GM12864 (cell line): ENCODE results near the gene CHD6.
A peak's percentile ranks its signal among the peaks of the same experiment; 100 is the strongest.

Source experiments
- DNase-seq: peaks from one replicate; pipeline ENCODE4 v3.0.0-alpha.2; 2011; ENCODE audit warnings: low read depth
- H3K4me3 ChIP-seq: 2 replicates; pipeline ENCODE4 v1.5.1; 2011; ENCODE audit warnings: mild to moderate bottlenecking, low read depth, low read length, control low read depth
- CTCF ChIP-seq: IDR thresholded peaks from 2 replicates; pipeline ENCODE4 v1.5.1; 2011; ENCODE audit warnings: low read depth, mild to moderate bottlenecking, moderate library complexity, low read length, control low read depth, inconsistent platforms; ENCODE audit errors: missing control alignments

The CHD6 gene

DNA sequence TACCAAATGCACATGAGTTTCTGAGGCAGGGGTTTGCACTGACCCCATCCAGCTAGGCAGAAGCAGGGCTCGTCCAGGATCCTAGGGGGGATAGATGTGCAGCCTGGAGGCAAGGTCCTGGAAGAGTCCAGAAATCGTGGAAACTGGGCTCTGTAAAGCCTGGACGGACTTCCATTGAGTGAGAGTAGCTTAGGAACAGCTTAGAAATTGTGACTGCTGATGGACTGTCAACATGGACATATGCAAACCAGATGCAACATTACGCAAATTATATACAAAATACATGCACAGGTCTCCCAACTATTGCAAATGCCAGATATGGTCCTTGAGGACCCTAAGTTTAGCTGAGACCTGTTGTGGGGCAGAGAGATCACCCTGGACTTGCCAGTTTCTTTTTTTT lies 246.8 kb downstream of the CHD6 start:
- H3K4me3 ChIP-seq = no peak overlapping the region
- no peak for TF ChIP-seq CTCF
- no peak for DNase-seq

GRCh38 chr20:41370176-41370575 lies 248.0 kb downstream of the CHD6 start:
- TF ChIP-seq CTCF = no peak
- H3K4me3 ChIP-seq = no peak overlapping the region
- DNase-seq = peak; percentile 27

DNA sequence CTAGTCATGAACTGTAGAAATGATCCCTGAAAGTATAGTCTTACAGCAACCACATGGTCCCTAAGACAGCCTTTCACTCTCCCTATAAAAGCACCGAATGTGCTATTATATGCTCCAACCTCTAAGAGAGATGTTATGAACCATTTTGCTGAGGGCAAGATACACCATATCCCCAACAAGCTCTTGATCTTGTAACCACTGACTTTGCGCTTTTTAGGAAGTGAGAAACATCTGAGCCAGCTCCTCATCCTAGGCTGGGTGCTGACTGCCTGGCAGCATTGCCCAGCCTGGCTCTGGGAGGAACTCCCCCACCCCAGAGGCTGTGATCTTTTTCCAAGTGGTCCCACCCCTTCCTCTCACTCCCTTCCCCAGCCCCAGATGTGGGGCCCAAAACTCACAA lies 248.5 kb downstream of the CHD6 start:
- no peak for TF ChIP-seq CTCF

DNA sequence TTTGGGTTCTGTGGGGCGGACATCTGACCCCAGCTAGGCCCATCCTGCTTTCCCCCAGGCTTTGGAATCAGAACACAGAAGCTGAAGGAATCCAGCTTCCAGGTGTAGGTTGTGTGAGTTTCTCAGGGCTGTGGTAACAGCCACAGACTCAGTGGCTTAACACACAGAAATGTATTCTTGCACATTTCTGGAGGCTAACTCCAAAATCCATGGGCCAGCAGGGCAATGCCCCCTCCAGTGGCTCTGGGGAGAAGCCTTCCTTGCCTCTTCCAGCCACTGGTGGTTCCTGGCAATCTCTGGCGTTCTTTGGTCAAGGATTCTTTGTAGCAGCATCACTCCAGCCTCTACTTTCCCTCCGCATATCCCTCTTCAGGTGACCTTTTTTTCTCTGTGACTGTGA lies 250.2 kb downstream of the CHD6 start:
- no peak for TF ChIP-seq CTCF
- DNase-seq = no peak
- H3K4me3 ChIP-seq = no peak overlapping the region

More for the DNA sequence above, 248.5 kb downstream of the CHD6 start:
- DNase-seq = no peak
- no peak overlapping the region for H3K4me3 ChIP-seq

- no peak for TF ChIP-seq CTCF
- no peak for DNase-seq
- H3K4me3 ChIP-seq = no peak overlapping the region
Measured at GRCh38 chr20:41367393-41367695, 250.8 kb downstream of the CHD6 start.

DNA sequence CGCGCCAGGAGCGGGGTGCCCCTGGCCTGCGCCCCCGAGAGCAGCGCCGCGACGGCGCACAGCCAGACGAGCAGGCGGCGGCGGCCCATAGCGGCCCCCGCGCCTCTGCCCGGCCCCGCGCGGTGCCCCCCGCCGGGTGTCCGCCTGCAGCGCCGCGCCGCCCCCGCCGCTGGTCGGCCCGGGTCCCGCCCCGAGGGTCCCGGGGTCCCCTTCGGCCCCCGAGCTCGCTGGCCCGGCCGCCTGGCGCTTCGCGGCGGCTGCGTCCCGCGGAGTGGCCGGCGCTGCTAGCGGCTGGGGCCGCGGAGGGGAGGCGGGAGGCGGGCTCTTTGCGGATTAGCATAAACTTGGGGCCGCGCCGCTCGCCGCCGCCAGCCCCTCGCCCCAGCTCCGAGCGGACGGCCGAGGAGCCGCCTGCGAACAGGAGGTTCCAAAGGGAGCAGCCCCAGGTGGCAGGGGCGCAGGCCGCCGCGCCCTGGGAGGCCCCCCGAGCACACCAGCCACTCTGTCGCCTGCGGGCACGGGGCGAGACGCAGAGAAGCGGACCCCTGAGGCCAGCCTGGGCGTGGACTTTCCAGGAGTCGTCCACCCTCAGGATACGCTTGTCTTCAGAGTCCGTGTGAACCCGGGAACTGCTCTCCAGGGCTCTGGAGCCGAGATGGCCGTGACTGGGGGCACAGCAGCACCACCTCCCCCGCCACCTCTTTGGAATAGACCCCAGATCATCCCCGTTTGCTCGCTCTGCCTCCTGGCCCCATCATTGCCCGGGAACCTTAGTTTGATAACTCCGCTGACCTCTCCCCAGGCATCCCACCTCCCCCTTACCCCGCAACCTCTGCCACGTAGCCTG lies 251.4 kb downstream of the CHD6 start, which contains the start of gene EMILIN3:
Gene EMILIN3, minus strand, starts transcription at position 273 of the 847 bp plus-strand sequence. Its CDS starts 184 bp downstream, at position 89.
- no peak for DNase-seq
- H3K4me3 ChIP-seq = no peak within 1 kb of the TSS
- no peak for TF ChIP-seq CTCF
